ENCODE results near the gene PANX1.
"Not testable (repeated sequence)": the region's sequence is repeated elsewhere in the genome, so short reads cannot be mapped to it uniquely, and the experiment has no call there.

The PANX1 gene

DNA sequence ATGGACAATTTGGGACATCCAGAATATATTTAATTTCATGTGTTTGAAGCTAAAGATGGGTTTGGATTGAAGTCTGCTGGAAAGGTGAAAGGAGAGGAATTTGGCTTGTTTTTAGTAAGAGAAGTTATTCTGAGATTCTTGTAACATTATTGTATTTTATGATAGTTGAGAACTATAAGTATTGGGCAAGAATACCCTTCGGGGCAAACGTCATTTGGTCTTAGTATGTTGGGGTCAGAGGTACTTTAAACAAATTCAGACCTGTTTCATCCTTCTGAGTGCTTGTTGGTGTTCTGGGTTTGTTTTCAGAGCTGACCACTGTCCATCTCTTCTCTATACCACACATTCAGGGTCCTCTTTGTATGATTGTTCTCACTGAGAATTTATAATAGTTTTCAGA, 19.5 kb downstream of the PANX1 start:
- DNase-seq (ENCODE audit: insufficient read length, low spot score), result no peak
- no peak for FAIRE-seq

DNA sequence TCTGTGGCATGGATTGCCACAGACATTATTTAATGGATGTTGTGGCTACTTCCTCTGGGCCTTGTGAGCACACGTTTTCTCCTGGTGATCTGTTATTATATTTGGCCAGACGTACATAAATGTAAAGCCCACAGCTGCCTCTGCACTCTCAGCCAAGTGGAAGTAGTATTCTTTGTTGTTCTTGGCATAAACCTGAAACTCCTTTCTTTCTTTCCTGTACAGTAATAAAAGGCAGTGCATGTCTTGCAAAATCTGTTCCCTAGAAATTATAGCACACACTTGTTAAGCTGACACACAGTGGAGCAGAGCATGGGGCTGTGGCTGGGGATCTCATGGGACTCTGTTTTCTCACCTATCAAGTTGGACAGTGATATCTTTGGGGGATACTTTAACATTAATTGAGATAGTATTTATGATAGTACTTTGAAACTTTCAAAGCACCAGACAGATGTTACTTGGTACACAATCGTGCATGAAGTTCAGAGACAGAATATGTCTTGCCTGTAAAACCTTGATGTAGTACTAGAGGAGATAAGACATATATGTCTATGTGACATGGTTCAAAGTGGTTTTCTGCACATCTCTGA, 20.9 kb downstream of the PANX1 start:
- DNase-seq (ENCODE audit: insufficient read length, low spot score), result no peak
- no peak for FAIRE-seq

DNA sequence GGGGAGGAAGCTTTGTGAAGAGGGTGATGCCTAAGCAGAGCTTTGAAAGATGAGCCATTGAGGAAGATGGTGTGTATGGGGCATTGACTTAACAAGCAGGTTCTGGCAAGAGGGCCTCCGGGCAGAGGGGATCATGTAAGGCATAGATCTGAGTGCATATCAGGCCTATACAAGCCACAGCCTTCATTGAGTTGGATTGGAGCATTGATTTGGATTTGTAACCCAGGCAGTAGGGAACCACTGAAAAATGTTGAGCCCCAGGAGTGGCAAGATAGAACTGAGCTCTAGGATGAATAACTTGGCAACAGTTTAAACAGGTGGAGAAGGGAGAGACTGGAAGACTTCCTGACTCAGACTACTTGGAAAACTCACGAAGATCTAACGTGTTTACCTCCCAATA, 21.4 kb downstream of the PANX1 start:
- DNase-seq (ENCODE audit: insufficient read length, low spot score), result no peak

DNA sequence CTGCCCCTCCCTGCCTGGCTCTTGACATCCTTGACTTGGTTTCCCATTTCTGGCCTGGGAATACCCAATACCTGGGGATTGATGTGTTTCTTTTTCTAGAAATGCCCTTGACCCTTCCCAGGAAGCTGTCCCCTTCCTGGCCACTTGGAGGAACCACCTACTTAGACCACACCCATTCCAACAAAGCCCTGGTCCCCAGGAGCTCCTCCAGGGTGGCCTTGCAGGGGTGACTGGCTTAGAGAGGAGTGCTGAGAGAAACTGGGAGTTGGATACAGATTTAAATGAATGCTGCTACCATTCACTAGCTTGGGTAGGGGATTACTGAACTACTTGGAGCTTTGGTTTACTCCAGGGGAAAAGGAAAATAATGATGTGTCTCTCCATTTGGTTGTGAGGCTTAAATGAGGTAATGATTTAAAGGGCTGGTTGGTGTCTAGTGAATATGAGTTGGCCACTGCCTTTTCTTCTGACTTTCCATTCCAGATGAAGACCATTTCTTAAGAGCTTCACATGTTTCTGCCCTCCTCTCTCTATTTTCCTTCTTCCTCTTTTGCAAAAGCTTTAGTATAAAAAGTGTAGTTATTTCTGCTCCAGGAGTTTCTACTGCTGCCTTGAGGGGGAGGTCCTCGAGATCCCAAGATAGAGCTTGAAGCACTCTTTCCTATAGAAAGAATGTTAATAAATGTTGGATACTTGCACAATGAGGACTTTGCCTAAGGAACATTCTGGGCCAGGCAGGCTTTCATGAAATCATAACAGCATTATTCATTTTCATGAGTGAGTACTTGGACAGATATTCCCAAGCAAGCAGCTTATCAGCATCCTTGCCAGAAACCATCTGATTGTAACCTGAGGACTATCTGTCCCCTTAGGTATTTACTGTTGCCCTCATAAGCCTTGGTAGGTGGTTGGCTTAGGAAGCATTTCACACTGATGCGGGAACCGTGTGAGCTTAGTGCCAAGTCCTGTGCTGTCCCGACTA, 22.4 kb downstream of the PANX1 start:
- FAIRE-seq, result no peak
- DNase-seq (ENCODE audit: insufficient read length, low spot score), result no peak

More for the DNA sequence above, 21.4 kb downstream of the PANX1 start:
- FAIRE-seq, result no peak

DNA sequence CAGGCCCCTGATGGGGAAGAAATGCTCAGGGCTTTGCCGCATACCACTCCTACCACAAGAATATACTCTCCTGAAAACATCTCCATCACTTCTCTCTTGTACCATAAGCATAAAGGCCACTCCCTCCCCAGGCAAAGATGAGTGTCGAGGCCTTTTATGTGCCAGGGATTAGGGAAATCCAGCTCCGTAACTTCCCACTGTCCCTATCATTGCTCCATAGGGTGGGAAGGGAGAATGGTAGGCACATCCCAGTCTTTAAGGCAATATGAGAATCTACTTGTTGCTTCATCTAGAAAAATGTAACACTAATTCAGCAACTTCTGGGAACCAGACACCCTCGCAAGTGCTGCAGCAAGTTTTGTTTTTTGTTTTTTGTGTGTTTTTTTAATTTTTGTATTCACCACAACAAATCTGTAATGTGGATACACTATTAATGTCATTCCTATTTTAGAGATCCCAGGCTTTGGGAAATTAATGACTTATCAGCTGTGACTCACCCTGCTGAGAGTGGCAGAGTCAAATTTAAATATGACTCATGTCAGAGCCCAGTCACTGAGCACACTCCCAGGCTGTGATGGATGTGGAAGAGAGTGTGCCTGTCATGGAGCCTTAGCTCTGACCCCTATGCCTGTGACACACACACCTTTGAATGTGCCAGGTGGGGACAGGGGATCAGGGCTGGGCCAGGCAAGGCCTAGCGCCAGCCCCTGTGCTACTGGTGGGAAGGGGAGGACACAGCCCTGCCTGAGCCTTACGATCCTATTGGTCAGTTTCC, 23.4 kb downstream of the PANX1 start:
- FAIRE-seq, result no peak
- no peak for DNase-seq (ENCODE audit: insufficient read length, low spot score)

DNA sequence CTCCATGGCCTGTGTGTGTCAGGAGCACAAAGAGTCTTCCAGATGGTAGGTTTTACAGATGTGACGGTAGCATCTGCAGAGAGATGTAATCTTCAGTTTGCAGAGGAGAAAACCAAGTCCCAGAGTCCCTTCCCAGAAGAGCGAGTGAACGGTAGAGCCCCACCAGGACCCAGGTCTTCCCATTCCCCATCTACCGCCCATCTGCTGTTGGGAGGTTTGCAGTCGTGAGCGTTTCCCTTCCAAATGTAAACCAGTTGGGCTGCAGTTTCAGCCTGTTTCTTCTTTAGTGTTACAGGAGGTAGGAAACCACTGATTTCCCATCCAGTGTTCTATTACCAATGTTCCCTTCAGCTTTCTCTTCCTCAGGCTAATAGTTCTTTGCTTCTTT, 24.0 kb downstream of the PANX1 start:
- no peak for FAIRE-seq
- DNase-seq (ENCODE audit: insufficient read length, low spot score), result no peak

DNA sequence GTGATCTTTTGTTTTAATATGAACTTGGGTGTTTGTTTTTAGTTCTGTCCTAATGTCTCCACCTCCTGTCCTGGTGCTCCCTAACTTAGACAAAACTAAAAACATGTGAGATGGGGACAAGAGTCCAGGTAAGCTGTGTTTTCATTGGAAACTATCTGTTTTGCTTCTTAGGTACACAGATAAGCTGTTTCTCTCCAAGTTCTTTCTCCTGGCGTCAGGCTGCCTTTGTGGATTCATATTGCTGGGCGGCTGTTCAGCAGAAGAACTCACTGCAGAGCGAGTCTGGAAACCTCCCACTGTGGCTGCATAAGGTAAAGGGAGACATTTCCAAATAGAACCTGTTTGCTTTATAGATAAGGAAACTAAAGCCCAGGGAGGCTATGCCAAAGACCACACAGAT, 24.7 kb downstream of the PANX1 start:
- DNase-seq (ENCODE audit: insufficient read length, low spot score) (no peak), FAIRE-seq (no peak)

DNA sequence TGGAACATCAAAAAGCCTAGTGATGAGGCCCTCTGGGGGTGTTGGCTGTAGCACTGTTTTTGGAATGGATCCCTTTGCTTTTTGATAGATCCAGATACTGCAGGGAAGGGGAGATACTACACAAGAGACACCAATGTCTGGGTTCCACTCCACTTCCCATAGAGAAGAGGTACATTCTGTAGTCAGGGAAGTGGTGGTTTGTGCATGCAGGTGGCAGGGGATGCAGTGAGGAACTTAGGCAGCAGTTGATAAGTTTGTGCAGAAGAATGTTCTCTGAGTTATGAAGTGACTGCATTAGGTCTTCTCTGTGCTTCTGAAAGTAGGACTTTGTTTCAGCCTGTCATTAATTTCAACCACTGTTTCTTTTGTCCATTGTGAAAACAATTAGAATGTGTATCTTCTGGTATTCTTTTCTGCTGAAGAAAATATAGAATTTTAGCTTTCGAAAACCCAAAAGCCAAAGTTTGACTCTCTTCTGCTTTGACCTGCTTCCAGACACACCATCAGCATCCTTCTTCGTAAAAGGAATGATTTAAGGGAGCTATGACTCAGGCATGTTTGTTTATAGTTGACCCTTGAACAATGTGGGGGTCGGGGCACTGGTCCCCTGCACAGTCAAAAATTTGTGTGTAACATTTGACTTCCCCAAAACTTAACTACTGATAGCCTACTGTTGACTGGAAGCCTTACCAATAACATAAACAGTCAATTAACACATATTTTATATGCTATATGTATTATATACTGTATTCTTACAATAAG, 25.6 kb downstream of the PANX1 start:
- FAIRE-seq (no peak), DNase-seq (ENCODE audit: insufficient read length, low spot score) (no peak)

DNA sequence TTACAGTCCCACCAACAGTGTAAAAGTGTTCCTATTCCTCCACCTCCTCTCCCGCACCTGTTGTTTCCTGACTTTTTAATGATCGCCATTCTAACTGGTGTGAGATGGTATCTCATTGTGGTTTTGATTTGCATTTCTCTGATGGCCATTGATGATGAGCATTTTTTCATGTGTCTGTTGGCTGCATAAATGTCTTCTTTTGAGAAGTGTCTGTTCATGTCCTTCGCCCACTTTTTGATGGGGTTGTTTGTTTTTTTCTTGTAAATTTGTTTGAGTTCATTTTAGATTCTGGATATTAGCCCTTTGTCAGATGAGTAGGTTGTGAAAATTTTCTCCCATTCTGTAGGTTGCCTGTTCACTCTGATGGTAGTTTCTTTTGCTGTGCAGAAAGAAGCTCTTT, 28.7 kb downstream of the PANX1 start:
- DNase-seq (ENCODE audit: insufficient read length, low spot score); FAIRE-seq: not testable (repeated sequence)

DNA sequence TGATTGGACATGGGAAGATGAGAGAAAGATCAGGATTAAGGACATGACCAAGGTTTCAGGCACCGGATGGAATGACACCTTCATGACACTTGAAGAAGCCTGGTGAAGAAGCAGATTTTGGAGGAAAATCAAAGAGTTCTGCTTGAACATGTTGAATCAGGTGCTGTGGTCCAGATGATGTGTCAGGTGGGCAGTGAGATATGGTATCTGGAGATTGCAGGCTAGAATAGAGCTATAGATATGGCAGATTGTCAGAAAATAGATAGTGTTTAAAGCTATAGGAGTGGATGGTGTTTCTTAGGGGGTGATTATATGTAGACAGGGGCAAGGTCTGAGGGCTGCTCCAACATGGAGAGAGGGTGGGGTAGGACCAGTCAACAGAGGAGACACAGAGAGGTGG, 40.2 kb downstream of the PANX1 start:
- no peak for FAIRE-seq
- DNase-seq (ENCODE audit: insufficient read length, low spot score), result no peak

DNA sequence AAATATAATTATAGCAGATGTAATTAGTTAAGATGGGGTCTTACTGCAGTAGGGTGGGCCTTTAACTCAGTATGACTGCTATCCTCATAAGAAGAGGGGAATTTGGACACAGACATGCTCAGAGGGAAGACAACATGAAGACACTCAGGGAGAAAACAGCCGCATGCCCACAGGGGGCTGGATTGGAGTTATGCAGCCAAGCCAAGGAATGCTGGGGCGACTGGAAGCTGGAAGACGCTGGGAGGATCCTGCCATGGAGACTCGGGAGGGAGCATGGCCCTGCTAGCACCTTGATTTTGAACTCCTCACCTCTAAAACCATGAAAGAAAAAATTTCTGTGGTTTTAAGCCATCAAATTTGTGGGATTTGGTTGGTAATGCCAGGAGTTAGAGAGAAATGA, 40.9 kb downstream of the PANX1 start:
- no peak for DNase-seq (ENCODE audit: insufficient read length, low spot score)
- FAIRE-seq, result no peak

DNA sequence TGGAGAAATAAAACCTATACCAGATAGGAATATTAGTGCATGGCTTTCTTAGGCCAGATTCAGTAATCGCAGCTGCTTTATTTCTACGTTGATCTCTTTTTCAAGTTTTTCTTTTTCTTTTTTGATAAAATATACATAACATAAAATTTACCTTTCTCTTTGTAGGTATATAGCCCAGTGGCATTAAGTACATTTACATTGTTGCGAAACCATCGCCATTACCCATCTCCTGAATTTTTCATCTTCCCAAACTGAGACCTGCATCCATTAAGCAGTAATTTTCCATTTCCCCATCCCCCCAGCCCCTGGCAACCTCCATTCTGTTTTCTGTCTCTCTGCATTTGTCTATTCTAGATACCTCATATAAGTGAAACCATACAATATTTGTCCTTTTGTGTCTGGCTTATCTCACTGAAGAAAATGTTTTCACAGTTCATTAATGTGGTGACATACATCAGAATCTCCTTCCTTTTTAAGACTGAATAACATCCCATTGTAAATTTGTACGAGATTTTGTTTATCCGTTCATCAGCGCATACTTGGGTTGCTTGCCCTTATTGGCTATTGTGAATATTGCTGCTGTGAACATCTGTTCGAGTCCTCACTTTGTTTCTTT, 41.4 kb downstream of the PANX1 start:
- FAIRE-seq, result no peak
- DNase-seq (ENCODE audit: insufficient read length, low spot score), result no peak

DNA sequence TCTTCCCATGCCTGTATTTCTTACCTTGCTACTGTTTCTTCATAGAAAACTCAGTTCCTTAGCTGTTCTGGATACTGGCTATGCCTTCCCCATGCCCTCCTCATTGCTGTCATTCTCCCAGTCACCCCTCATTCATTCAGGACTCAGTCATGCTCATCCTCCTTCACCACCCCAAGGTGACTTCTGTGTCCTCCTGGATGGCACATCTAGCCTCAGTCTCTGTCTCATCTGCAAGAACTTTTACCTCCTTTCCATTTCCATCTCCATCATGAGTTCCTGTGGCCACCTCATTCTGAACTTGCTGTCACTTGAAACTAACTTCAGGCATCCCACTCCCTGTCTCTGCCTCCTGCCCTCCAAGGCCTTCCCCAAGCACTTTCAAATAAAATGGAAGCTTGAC, 42.3 kb downstream of the PANX1 start:
- FAIRE-seq, result no peak
- DNase-seq (ENCODE audit: insufficient read length, low spot score), result no peak

DNA sequence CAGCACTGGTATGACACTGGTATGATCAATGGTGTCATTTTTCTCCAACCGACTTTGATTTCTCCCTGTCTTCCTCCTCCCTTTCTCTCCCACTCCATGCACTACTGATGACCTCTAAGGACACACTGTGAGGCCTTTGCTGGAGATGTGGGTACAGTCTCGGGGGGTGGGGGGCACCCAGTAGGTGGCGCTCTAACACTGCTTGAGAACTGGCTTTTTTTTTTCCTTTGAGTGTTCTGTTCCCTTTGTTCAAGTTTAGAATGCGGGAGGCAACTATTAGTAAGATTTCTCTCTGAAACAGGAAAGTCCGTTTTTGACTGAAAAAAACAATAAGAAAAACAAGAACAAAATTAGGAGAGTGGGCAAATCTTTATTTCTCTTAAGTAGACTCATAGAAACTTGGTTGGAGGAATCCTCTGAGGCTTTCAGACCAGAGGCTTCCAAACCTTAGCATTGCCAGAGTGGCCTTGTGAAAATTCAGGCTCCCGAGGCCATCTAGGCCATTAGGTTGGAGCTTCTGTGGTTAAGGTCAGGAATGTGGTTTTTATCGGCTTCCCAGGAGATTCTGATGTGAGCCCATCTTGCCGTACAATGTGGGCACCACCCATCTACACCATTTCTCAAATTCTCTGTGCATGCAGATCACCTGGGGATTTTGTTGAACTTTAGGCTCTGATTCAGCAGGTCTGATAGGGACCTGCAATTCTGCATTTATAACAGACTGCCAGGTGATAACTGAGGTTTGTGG, 43.2 kb downstream of the PANX1 start:
- FAIRE-seq, result peak; percentile 63
- DNase-seq (ENCODE audit: insufficient read length, low spot score), result peak; percentile 14

DNA sequence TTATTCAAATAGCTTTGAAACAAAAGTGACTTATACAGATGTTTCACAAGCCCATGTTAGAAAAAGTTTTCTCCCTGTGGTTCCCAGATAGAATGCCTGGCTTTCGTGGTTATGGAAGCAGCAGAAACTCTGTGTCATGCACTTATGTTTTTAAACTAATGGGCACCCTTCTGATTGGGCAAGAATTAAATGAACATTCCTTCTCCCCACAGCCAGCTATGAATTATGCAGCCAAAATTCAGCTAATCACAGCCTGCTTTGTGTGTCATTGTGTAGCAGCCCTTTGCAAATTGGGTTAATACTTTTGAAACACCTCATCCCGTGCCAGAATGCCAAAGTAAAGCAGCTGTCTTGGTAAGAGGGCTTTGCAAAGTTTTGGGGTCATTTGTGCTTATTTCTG, 46.9 kb downstream of the PANX1 start:
- FAIRE-seq, result no peak
- no peak for DNase-seq (ENCODE audit: insufficient read length, low spot score)

DNA sequence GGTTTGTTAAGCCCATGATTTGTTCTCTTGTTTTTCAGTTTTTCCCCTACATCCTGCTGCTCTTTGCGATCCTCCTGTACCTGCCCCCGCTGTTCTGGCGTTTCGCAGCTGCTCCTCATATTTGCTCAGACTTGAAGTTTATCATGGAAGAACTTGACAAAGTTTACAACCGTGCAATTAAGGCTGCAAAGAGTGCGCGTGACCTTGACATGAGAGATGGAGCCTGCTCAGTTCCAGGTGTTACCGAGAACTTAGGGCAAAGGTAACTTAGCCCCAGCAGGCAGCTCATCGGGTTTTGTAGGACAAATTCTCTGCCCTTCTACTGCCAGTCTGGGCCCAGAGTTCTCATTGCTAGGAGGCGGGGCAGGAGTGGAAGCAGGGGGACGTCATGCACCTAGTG, 49.7 kb downstream of the PANX1 start:
- FAIRE-seq (no peak), DNase-seq (ENCODE audit: insufficient read length, low spot score) (no peak)

DNA sequence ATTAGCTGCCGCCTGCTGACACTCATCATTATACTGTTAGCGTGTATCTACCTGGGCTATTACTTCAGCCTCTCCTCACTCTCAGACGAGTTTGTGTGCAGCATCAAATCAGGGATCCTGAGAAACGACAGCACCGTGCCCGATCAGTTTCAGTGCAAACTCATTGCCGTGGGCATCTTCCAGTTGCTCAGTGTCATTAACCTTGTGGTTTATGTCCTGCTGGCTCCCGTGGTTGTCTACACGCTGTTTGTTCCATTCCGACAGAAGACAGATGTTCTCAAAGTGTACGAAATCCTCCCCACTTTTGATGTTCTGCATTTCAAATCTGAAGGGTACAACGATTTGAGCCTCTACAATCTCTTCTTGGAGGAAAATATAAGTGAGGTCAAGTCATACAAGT, 51.1 kb downstream of the PANX1 start:
- FAIRE-seq (no peak), DNase-seq (ENCODE audit: insufficient read length, low spot score) (no peak)

DNA sequence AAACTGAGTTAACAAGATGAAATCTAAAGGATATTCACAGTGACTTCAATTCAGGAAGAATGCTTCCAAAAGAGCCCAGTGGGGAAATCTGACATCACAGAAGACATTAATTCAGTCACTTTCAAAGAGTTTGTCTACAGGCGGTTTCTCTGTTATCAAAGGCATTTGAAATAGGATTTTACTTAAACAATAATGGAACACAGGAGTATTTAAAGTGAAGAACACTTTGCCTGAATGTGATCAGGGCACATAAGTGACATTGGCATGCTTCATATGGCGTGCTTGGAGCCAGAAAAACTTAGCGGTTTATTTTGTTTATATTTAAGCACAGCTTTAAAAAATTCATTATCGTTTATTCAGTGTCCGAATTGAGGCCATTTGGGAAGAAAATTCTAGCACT, 52.9 kb downstream of the PANX1 start:
- DNase-seq (ENCODE audit: insufficient read length, low spot score) (no peak), FAIRE-seq (no peak)

DNA sequence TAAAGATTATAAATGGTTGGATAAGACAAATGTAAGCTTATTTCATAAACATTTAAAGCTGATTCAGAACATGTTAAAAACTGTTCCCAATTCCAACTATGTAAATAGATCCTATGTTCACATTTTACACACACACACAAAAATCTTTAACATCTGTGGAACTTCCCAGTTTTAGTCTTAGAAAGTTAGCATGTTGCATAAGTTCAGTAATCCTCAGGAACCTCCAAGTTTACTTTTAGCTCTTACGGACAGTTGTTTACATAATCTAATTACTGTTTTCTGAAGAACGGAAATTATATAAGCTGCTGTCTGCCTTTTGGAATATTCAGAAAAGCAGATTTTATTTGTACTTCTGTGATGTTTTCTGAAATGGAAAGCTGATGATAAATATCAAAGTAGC, 53.3 kb downstream of the PANX1 start:
- DNase-seq (ENCODE audit: insufficient read length, low spot score), result no peak
- no peak for FAIRE-seq
